HepG2 (cell line): ENCODE measurements around the gene SELENOM. TPM values are rescaled to one million over a fixed set of nuclear protein-coding genes. Genes with fewer than 3 reads are reported as not detected.

Experiments
- ATAC-seq: fragments of 200-7000 bp; cut with Tn5 transposase; 3 replicates; pipeline ENCODE4 v1.9.1; 2020; ENCODE audit warnings: mild to moderate bottlenecking, moderate library complexity
- BruUV-seq: library from RNA; stranded (reverse); fragments of 400-500 nt; replicated peaks from 2 replicates; lab custom pipeline; 2021; lab: Mats Ljungman, UMichigan
- CTCF ChIA-PET: fragments of 300-600 bp; formaldehyde crosslinking; extraction: SDS; loops from one replicate; lab custom pipeline; 2021; ENCODE audit warnings: low total read pairs, inconsistent platforms, low intra/inter-chr PET ratio; lab: Yijun Ruan, JAX
- POLR2A ChIA-PET: fragments of 350-600 bp; sonication (Branson Sonifier 250); formaldehyde crosslinking; loops from one replicate; lab custom pipeline; 2020; ENCODE audit warnings: antibody characterized with exemption, inconsistent platforms; lab: Yijun Ruan, JAX
- DNase-seq: peaks from one replicate; pipeline ENCODE4 v3.0.0-alpha.2; 2015; ENCODE audit warnings: low spot score
- FAIRE-seq: peaks from 3 replicates; lab custom pipeline; 2011; peaks lifted over from hg19 to GRCh38; lab: Jason Lieb, UNC
- H2AFZ ChIP-seq: one replicate; pipeline ENCODE4 v1.6.1; 2011; ENCODE audit warnings: low read length, inconsistent platforms
- H3K27ac ChIP-seq: fragments of 300-600 bp; 3 replicates; pipeline ENCODE4 v1.8.0; 2011; ENCODE audit warnings: mixed run types, mild to moderate bottlenecking, mixed read lengths, low read length, inconsistent platforms; ENCODE audit not compliant: insufficient read depth; ENCODE audit errors: extremely low read length
- H3K27me3 ChIP-seq, 2 experiments: fragments of 200-600 bp in 1 of 2; 2 replicates in 1 of 2; 3 replicates in 1 of 2; pipeline versions ENCODE4 v1.6.0 to v1.8.0; 2011; ENCODE audit warnings: low read length in 2 of 2, mild to moderate bottlenecking in 2 of 2, moderate library complexity in 2 of 2, inconsistent platforms in 1 of 2; ENCODE audit not compliant: insufficient read depth in 2 of 2, control insufficient read depth in 1 of 2
- H3K36me3 ChIP-seq, 2 experiments: fragments of 200-600 bp in 1 of 2; replicated peaks in 1 of 2; 2 replicates in 1 of 2; 3 replicates in 1 of 2; pipeline versions ENCODE4 v1.5.1 to v1.8.0; 2011; ENCODE audit warnings: low read length in 2 of 2, inconsistent platforms in 1 of 2; ENCODE audit not compliant: insufficient read depth in 2 of 2, control insufficient read depth in 1 of 2
- H3K4me1 ChIP-seq: 2 replicates; pipeline ENCODE4 v1.5.1; 2012; ENCODE audit warnings: low read length, inconsistent platforms; ENCODE audit not compliant: insufficient read depth
- H3K4me2 ChIP-seq: 2 replicates; pipeline ENCODE4 v1.6.0; 2011; ENCODE audit warnings: low read depth, low read length, inconsistent platforms
- H3K4me3 ChIP-seq, 3 experiments: fragments of 200-600 bp in 1 of 3; sonication (generic), shearing (Covaris generic) in 1 of 3; replicated peaks in 1 of 3; 2 replicates each; pipeline ENCODE4 v1.5.1; 2011 to 2016; ENCODE audit warnings: low read length in 3 of 3, inconsistent platforms in 2 of 3, low read depth in 2 of 3, mild to moderate bottlenecking in 2 of 3, control low read depth in 1 of 3, mixed read lengths in 1 of 3; ENCODE audit not compliant: insufficient read depth in 1 of 3
- H3K79me2 ChIP-seq: one replicate; pipeline ENCODE4 v1.6.1; 2011; ENCODE audit warnings: low read length, inconsistent platforms; ENCODE audit not compliant: insufficient read depth
- H3K9ac ChIP-seq: 2 replicates; pipeline ENCODE4 v1.6.0; 2011; ENCODE audit warnings: mild to moderate bottlenecking, low read depth, low read length, inconsistent platforms; ENCODE audit not compliant: insufficient read depth
- H3K9me3 ChIP-seq: 2 replicates; pipeline ENCODE4 v1.5.1; 2012; ENCODE audit warnings: mild to moderate bottlenecking, low read length
- H4K20me1 ChIP-seq: 2 replicates; pipeline ENCODE4 v1.6.0; 2011; ENCODE audit warnings: inconsistent platforms, mild to moderate bottlenecking, low read length, moderate library complexity; ENCODE audit not compliant: insufficient read depth
- ISX ChIP-seq: sonication (generic); formaldehyde crosslinking; conservative IDR thresholded peaks from 2 replicates; pipeline ENCODE4 v1.5.0; 2020; ENCODE audit warnings: missing genetic modification reagents
- MAFK ChIP-seq, 2 experiments: IDR thresholded peaks in 1 of 2; conservative IDR thresholded peaks in 1 of 2; 2 replicates each; pipeline ENCODE4 v1.6.1; 2011; ENCODE audit warnings: improper control_type of control experiment in 2 of 2, low read length in 2 of 2
- ZNF629 ChIP-seq: sonication (generic); formaldehyde crosslinking; conservative IDR thresholded peaks from 2 replicates; pipeline ENCODE4 v1.5.0; 2020; ENCODE audit warnings: missing genetic modification reagents
- WGBS: methylation state at CpG from one replicate; pipeline ENCODE4 v1.1.6; 2017; ENCODE audit warnings: low lambda C conversion rate; 5-methylcytosine and 5-hydroxymethylcytosine counted together
- in situ Hi-C: cut with HindIII; loops from 2 replicates; pipeline ENCODE4 v1.10.0; 2017; ENCODE audit warnings: low pct_unique_long_range_greater_than_20kb; ENCODE audit not compliant: extremely low pct_ligation_motif_present
- intact Hi-C: fragments of 100-400 bp; cut with micrococcal nuclease; formaldehyde crosslinking; loops from one replicate; pipeline ENCODE4 v1.10.0; 2022; ENCODE audit not compliant: unreplicated experiment
- polyA plus RNA-seq, 8 experiments: library from polyadenylated mRNA; depleted of rRNA in 3 of 8; stranded (reverse) in 7 of 8; unstranded in 1 of 8; fragments of >200 nt; fragmentation: Illumina TruSeq in 4 of 8; extraction: Trizol in 4 of 8; gene quantifications; 2 replicates each; pipeline versions ENCODE4 v1.2.1 to v1.2.3, GENCODE V29; 2011 to 2016; ENCODE audit warnings: low read depth in 4 of 8, missing spikeins in 1 of 8, mixed read lengths in 1 of 8; ENCODE audit not compliant: insufficient read depth in 1 of 8
- total RNA-seq, 5 experiments: library from RNA; depleted of rRNA; stranded (reverse); fragments of >200 nt; fragmentation: Illumina TruSeq; extraction: Trizol; gene quantifications; 2 replicates each; pipeline ENCODE4 v1.2.3, GENCODE V29; 2016; ENCODE audit warnings: low read depth in 1 of 5
- TF ChIP-seq, protein P1 (sequence below): sonication (generic); formaldehyde crosslinking; IDR thresholded peaks from 2 replicates; pipeline ENCODE4 v1.9.0; 2021; ENCODE audit warnings: mild to moderate bottlenecking, missing genetic modification reagents

The SELENOM gene
- total and polyA plus RNA-seq, 2 of the 13 experiments (the other 11 are each of a cell fraction or from before 2014, with no cell fraction given), result 4.1 to 4.3 TPM

DNA sequence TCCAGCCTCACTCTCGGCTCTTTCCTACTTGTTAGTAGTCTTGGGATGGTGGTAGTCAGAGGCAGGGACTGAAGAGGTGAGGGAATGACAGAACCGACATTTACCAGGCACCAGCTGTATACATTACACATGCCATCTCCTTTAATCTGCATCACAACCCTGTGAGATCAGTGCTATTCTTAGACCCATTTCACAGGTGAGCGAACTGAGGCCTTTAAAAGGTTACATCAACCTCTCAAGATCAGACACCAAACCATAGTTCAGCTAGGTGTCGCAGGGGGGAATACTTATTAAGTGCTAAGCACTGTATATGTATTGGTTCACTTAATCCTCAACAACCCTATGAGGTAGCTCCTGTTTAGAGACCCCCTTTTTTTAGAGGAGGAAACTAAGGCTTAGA is 27.3 kb upstream of the SELENOM start:
- CTCF ChIA-PET, result no interaction called here
- no peaks in the 10 kb centered on the region for H3K36me3 ChIP-seq
- DNase-seq (no peak), FAIRE-seq (no peak), ATAC-seq (no peak)
- H3K9me3 ChIP-seq, result no peaks in the 10 kb centered on the region
- H3K27ac ChIP-seq, result no peak overlapping the region
- TF ChIP-seq MAFK (conservative IDR thresholded peaks at IDR 0.05 in 1 of 2, IDR thresholded peaks at IDR 0.05 in 1 of 2; ENCODE audit: low read length in 2 of 2), result no peak
- TF ChIP-seq ISX, result no peak
- TF ChIP-seq, protein P1, sequence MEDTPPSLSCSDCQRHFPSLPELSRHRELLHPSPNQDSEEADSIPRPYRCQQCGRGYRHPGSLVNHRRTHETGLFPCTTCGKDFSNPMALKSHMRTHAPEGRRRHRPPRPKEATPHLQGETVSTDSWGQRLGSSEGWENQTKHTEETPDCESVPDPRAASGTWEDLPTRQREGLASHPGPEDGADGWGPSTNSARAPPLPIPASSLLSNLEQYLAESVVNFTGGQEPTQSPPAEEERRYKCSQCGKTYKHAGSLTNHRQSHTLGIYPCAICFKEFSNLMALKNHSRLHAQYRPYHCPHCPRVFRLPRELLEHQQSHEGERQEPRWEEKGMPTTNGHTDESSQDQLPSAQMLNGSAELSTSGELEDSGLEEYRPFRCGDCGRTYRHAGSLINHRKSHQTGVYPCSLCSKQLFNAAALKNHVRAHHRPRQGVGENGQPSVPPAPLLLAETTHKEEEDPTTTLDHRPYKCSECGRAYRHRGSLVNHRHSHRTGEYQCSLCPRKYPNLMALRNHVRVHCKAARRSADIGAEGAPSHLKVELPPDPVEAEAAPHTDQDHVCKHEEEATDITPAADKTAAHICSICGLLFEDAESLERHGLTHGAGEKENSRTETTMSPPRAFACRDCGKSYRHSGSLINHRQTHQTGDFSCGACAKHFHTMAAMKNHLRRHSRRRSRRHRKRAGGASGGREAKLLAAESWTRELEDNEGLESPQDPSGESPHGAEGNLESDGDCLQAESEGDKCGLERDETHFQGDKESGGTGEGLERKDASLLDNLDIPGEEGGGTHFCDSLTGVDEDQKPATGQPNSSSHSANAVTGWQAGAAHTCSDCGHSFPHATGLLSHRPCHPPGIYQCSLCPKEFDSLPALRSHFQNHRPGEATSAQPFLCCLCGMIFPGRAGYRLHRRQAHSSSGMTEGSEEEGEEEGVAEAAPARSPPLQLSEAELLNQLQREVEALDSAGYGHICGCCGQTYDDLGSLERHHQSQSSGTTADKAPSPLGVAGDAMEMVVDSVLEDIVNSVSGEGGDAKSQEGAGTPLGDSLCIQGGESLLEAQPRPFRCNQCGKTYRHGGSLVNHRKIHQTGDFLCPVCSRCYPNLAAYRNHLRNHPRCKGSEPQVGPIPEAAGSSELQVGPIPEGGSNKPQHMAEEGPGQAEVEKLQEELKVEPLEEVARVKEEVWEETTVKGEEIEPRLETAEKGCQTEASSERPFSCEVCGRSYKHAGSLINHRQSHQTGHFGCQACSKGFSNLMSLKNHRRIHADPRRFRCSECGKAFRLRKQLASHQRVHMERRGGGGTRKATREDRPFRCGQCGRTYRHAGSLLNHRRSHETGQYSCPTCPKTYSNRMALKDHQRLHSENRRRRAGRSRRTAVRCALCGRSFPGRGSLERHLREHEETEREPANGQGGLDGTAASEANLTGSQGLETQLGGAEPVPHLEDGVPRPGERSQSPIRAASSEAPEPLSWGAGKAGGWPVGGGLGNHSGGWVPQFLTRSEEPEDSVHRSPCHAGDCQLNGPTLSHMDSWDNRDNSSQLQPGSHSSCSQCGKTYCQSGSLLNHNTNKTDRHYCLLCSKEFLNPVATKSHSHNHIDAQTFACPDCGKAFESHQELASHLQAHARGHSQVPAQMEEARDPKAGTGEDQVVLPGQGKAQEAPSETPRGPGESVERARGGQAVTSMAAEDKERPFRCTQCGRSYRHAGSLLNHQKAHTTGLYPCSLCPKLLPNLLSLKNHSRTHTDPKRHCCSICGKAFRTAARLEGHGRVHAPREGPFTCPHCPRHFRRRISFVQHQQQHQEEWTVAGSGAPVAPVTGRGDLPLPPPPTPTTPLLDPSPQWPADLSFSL (CRISPR knock-in tag), result no peak
- TF ChIP-seq ZNF629 (CRISPR knock-in tag), result peak; percentile 86
- in situ Hi-C loops (no loop called here), intact Hi-C loops (no loop called here)
- no peak overlapping the region for H2AFZ ChIP-seq
- no peaks in the 10 kb centered on the region for H3K79me2 ChIP-seq
- no peak overlapping the region for H3K4me2 ChIP-seq
- no TSS peak for BruUV-seq
- peaks cover 41% of the 10 kb centered on the region for H3K4me1 ChIP-seq
- H3K27me3 ChIP-seq, result peaks cover 3 to 17% of the 10 kb centered on the region in 2 experiments; a peak in 4 of 5 replicates
- 34% methylated on average over 4 of the region's 4 CpGs for WGBS
- H4K20me1 ChIP-seq, result no peaks in the 10 kb centered on the region
- no peak overlapping the region for H3K4me3 ChIP-seq
- no peak overlapping the region for H3K9ac ChIP-seq
- POLR2A ChIA-PET, result no interaction called here
